DOHH2 (cell line): Measurements from ENCODE around the gene C2orf49.

Experiments
- CTCF ChIP-seq: fragments of 200-600 bp; sonication (generic); IDR thresholded peaks from one replicate; pipeline ENCODE4 v1.5.1; 2014; ENCODE audit warnings: antibody characterized with exemption, mild to moderate bottlenecking, low read depth, low read length; ENCODE audit not compliant: poor library complexity, severe bottlenecking
- EZH2phosphoT487 ChIP-seq: fragments of 200-600 bp; sonication (generic); IDR thresholded peaks from 2 replicates; pipeline ENCODE4 v1.6.1; 2017; ENCODE audit warnings: borderline replicate concordance, mild to moderate bottlenecking, antibody characterized with exemption, low read length, moderate library complexity, mixed read lengths

GRCh38 chr2:105325389-105325963 lies 11.9 kb upstream of the C2orf49 start:
- TF ChIP-seq CTCF: no peak
- no peak for TF ChIP-seq EZH2phosphoT487
